SK-N-SH treated with all-trans-retinoic acid at 6 μM for 48 hours (cell line): ENCODE data around the gene KIRREL3.

Experiments
- ATAC-seq: fragments of 200-7000 bp; cut with Tn5 transposase; 3 replicates; pipeline ENCODE4 v1.9.1; 2020; ENCODE audit warnings: mild to moderate bottlenecking, moderate library complexity
- ARNTL ChIP-seq: fragments of 450-650 bp; formaldehyde crosslinking; IDR thresholded peaks from 2 replicates; pipeline ENCODE4 v1.5.0; 2020; ENCODE audit warnings: low read depth, mild to moderate bottlenecking, moderate library complexity, borderline replicate concordance
- BACH2 ChIP-seq: fragments of 250-450 bp; sonication (Bioruptor Pico); IDR thresholded peaks from 2 replicates; pipeline ENCODE4 v1.9.0; 2021; ENCODE audit warnings: mild to moderate bottlenecking, borderline replicate concordance
- CSDC2 ChIP-seq: fragments of 250-450 bp; sonication (Bioruptor Pico); IDR thresholded peaks from 2 replicates; pipeline ENCODE4 v1.5.0; 2020; ENCODE audit warnings: mild to moderate bottlenecking, moderate library complexity
- ESRRG ChIP-seq: fragments of 250-450 bp; sonication (Bioruptor Pico); IDR thresholded peaks from 2 replicates; pipeline ENCODE4 v1.6.1; 2021; ENCODE audit warnings: mild to moderate bottlenecking
- GLIS3 ChIP-seq: fragments of 250-450 bp; sonication (Bioruptor Pico); IDR thresholded peaks from 2 replicates; pipeline ENCODE4 v1.5.0; 2020; ENCODE audit warnings: mild to moderate bottlenecking, moderate library complexity
- ISL1 ChIP-seq: fragments of 250-450 bp; sonication (Bioruptor Pico); IDR thresholded peaks from 2 replicates; pipeline ENCODE4 v2.1.2; 2022; ENCODE audit warnings: mild to moderate bottlenecking, moderate library complexity
- OSR1 ChIP-seq: fragments of 250-450 bp; sonication (Bioruptor Pico); IDR thresholded peaks from 2 replicates; pipeline ENCODE4 v1.8.0; 2022; ENCODE audit warnings: moderate library complexity, mild to moderate bottlenecking, inconsistent platforms
- RARB ChIP-seq: fragments of 250-450 bp; sonication (Bioruptor Pico); IDR thresholded peaks from 2 replicates; pipeline ENCODE4 v1.8.0; 2021; ENCODE audit warnings: mild to moderate bottlenecking, moderate library complexity
- TOX ChIP-seq: fragments of 250-450 bp; sonication (Bioruptor Pico); IDR thresholded peaks from 2 replicates; pipeline ENCODE4 v1.8.0; 2021; ENCODE audit warnings: mild to moderate bottlenecking, moderate library complexity, borderline replicate concordance
- ZC3H10 ChIP-seq: fragments of 250-450 bp; sonication (Bioruptor Pico); IDR thresholded peaks from 2 replicates; pipeline ENCODE4 v1.5.1; 2021; ENCODE audit warnings: mild to moderate bottlenecking, moderate library complexity
- ZFP3 ChIP-seq: fragments of 250-450 bp; sonication (Bioruptor Pico); IDR thresholded peaks from 2 replicates; pipeline ENCODE4 v1.5.0; 2020; ENCODE audit warnings: mild to moderate bottlenecking, moderate library complexity
- ZFP30 ChIP-seq: fragments of 450-650 bp; formaldehyde crosslinking; IDR thresholded peaks from 2 replicates; pipeline ENCODE4 v1.5.0; 2022; ENCODE audit warnings: mild to moderate bottlenecking, moderate library complexity
- ZNF565 ChIP-seq: fragments of 450-650 bp; formaldehyde crosslinking; conservative IDR thresholded peaks from 2 replicates; pipeline ENCODE4 v1.5.0; 2020; ENCODE audit warnings: low read depth, mild to moderate bottlenecking, moderate library complexity
- ZNF70 ChIP-seq: fragments of 450-650 bp; formaldehyde crosslinking; IDR thresholded peaks from 2 replicates; pipeline ENCODE4 v1.5.0; 2020; ENCODE audit warnings: mild to moderate bottlenecking, moderate library complexity
- ZNF8 ChIP-seq: fragments of 450-650 bp; formaldehyde crosslinking; IDR thresholded peaks from 2 replicates; pipeline ENCODE4 v1.5.0; 2020; ENCODE audit warnings: mild to moderate bottlenecking, moderate library complexity
- TF ChIP-seq, protein P1 (sequence below): fragments of 250-450 bp; sonication (Bioruptor Pico); IDR thresholded peaks from 2 replicates; pipeline ENCODE4 v1.5.1; 2021; ENCODE audit warnings: mild to moderate bottlenecking, moderate library complexity
- TF ChIP-seq, protein P2 (sequence below): fragments of 250-450 bp; sonication (Bioruptor Pico); IDR thresholded peaks from 2 replicates; pipeline ENCODE4 v1.8.0; 2021; ENCODE audit warnings: low read depth, mild to moderate bottlenecking, moderate library complexity, borderline replicate concordance
- TF ChIP-seq, protein P3 (sequence below): fragments of 250-450 bp; sonication (Bioruptor Pico); IDR thresholded peaks from 2 replicates; pipeline ENCODE4 v1.5.0; 2020; ENCODE audit warnings: mild to moderate bottlenecking, moderate library complexity

Gene KIRREL3

DNA sequence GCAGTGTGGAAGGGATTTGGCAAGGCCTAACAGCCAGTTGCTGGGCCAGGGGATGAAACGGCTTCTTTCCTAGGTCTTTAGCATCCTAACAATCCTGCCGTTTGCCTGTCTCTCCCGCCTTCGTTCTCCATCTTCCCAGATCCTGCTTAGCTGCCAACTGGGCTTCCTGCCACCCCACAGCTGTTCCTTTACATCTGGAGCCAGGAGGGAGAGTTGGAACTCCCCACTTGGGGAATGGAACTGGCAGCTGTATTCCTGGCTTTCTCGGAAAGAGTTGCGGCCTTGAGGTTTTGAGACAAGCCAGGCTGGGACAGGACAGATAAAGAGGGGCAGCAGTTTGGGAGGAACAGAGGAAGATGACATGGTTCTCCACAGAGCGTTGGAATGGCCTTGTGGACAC lies 585.4 kb downstream of the KIRREL3 start:
- no peak for TF ChIP-seq ZNF565 (CRISPR knock-in tag)
- TF ChIP-seq ZC3H10, result no peak
- TF ChIP-seq ZFP3 (CRISPR knock-in tag), result no peak
- TF ChIP-seq, protein P1, sequence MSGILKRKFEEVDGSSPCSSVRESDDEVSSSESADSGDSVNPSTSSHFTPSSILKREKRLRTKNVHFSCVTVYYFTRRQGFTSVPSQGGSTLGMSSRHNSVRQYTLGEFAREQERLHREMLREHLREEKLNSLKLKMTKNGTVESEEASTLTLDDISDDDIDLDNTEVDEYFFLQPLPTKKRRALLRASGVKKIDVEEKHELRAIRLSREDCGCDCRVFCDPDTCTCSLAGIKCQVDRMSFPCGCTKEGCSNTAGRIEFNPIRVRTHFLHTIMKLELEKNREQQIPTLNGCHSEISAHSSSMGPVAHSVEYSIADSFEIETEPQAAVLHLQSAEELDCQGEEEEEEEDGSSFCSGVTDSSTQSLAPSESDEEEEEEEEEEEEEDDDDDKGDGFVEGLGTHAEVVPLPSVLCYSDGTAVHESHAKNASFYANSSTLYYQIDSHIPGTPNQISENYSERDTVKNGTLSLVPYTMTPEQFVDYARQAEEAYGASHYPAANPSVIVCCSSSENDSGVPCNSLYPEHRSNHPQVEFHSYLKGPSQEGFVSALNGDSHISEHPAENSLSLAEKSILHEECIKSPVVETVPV, result no peak
- TF ChIP-seq ZNF8 (CRISPR knock-in tag), result no peak
- TF ChIP-seq, protein P2, sequence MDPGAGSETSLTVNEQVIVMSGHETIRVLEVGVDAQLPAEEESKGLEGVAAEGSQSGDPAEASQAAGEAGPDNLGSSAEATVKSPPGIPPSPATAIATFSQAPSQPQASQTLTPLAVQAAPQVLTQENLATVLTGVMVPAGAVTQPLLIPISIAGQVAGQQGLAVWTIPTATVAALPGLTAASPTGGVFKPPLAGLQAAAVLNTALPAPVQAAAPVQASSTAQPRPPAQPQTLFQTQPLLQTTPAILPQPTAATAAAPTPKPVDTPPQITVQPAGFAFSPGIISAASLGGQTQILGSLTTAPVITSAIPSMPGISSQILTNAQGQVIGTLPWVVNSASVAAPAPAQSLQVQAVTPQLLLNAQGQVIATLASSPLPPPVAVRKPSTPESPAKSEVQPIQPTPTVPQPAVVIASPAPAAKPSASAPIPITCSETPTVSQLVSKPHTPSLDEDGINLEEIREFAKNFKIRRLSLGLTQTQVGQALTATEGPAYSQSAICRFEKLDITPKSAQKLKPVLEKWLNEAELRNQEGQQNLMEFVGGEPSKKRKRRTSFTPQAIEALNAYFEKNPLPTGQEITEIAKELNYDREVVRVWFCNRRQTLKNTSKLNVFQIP (CRISPR knock-in tag), result no peak
- no peak for TF ChIP-seq ARNTL (CRISPR knock-in tag)
- no peak for TF ChIP-seq TOX (CRISPR knock-in tag)
- no peak for TF ChIP-seq CSDC2 (CRISPR knock-in tag)
- TF ChIP-seq, protein P3, sequence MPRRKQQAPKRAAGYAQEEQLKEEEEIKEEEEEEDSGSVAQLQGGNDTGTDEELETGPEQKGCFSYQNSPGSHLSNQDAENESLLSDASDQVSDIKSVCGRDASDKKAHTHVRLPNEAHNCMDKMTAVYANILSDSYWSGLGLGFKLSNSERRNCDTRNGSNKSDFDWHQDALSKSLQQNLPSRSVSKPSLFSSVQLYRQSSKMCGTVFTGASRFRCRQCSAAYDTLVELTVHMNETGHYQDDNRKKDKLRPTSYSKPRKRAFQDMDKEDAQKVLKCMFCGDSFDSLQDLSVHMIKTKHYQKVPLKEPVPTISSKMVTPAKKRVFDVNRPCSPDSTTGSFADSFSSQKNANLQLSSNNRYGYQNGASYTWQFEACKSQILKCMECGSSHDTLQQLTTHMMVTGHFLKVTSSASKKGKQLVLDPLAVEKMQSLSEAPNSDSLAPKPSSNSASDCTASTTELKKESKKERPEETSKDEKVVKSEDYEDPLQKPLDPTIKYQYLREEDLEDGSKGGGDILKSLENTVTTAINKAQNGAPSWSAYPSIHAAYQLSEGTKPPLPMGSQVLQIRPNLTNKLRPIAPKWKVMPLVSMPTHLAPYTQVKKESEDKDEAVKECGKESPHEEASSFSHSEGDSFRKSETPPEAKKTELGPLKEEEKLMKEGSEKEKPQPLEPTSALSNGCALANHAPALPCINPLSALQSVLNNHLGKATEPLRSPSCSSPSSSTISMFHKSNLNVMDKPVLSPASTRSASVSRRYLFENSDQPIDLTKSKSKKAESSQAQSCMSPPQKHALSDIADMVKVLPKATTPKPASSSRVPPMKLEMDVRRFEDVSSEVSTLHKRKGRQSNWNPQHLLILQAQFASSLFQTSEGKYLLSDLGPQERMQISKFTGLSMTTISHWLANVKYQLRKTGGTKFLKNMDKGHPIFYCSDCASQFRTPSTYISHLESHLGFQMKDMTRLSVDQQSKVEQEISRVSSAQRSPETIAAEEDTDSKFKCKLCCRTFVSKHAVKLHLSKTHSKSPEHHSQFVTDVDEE (CRISPR knock-in tag), result no peak
- no peak for TF ChIP-seq ESRRG (CRISPR knock-in tag)
- no peak for TF ChIP-seq ZNF70
- TF ChIP-seq BACH2 (CRISPR knock-in tag), result no peak
- no peak for TF ChIP-seq RARB (CRISPR knock-in tag)
- no peak for ATAC-seq

DNA sequence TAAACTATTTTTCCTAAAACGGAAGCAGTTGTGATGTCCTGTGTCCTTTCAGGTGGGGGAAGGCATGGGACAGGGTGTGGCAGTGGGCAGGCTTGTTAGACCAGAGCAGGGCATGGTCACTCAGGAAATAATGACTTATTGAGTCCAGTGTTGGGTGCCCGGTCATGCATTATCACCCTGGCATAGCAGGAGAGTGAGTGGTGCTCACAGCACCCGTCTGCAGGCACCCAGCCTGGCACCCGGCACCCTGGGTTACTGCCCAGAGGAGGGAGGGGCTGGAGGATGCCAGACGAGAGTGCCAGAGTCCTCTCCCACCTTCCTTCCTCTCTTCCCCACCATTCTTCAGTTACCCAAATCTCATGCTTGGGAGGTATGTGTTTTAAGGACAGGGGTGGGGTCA lies 586.0 kb downstream of the KIRREL3 start:
- no peak for ATAC-seq
- TF ChIP-seq ZNF565 (CRISPR knock-in tag), result no peak
- no peak for TF ChIP-seq ISL1 (CRISPR knock-in tag)
- TF ChIP-seq, protein P1, result no peak
- TF ChIP-seq ZFP3 (CRISPR knock-in tag), result no peak
- no peak for TF ChIP-seq ZNF8 (CRISPR knock-in tag)
- TF ChIP-seq, protein P3 (CRISPR knock-in tag), result no peak
- TF ChIP-seq GLIS3, result no peak
- TF ChIP-seq TOX (CRISPR knock-in tag), result no peak
- no peak for TF ChIP-seq ZC3H10
- TF ChIP-seq ZFP30 (CRISPR knock-in tag), result no peak
- no peak for TF ChIP-seq OSR1 (CRISPR knock-in tag)
- TF ChIP-seq ZNF70, result no peak
- TF ChIP-seq, protein P2 (CRISPR knock-in tag), result no peak
- no peak for TF ChIP-seq ESRRG (CRISPR knock-in tag)
